Brain microvascular endothelial cell (primary cell): ENCODE measurements around the gene SERINC5.

ENCODE experiments used
- DNase-seq: peaks from one replicate; pipeline ENCODE4 v3.0.0-alpha.2; 2020
- H3K27ac ChIP-seq: fragments of 250-450 bp; sonication (Bioruptor Pico); 2 replicates; pipeline ENCODE4 v1.5.1; 2020; ENCODE audit warnings: mild to moderate bottlenecking, moderate library complexity
- H3K27me3 ChIP-seq: fragments of 250-450 bp; sonication (Bioruptor Pico); replicated peaks from 2 replicates; pipeline ENCODE4 v1.5.1; 2020; ENCODE audit warnings: mild to moderate bottlenecking
- H3K36me3 ChIP-seq: fragments of 250-450 bp; sonication (Bioruptor Pico); replicated peaks from 2 replicates; pipeline ENCODE4 v1.5.1; 2020; ENCODE audit warnings: mild to moderate bottlenecking
- H3K4me3 ChIP-seq: 2 replicates; pipeline ENCODE4 v1.5.1; 2011; ENCODE audit warnings: low read depth, mild to moderate bottlenecking, control low read depth, low read length, moderate library complexity
- CTCF ChIP-seq: IDR thresholded peaks from 2 replicates; pipeline ENCODE4 v1.5.1; 2011; ENCODE audit warnings: low read depth, mild to moderate bottlenecking, moderate library complexity, low read length, control low read depth, inconsistent platforms; ENCODE audit errors: missing control alignments
- in situ Hi-C: cut with HindIII; loops from 2 replicates; pipeline ENCODE4 v1.10.0; 2017; ENCODE audit warnings: low sequenced_read_pairs, low pct_ligation_motif_present

SERINC5 gene

GRCh38 chr5:80109646-80110478 lies 146.0 kb downstream of the SERINC5 start:
- H3K27me3 ChIP-seq, result no peaks in the 10 kb centered on the region
- no peak for TF ChIP-seq CTCF
- no peak for DNase-seq
- H3K36me3 ChIP-seq, result no peaks in the 10 kb centered on the region
- in situ Hi-C loops, result no loop called here
- no peak overlapping the region for H3K27ac ChIP-seq
- H3K4me3 ChIP-seq, result no peak overlapping the region

- DNase-seq, result no peak
- no peak for TF ChIP-seq CTCF
- no peaks in the 10 kb centered on the region for H3K27me3 ChIP-seq
- H3K4me3 ChIP-seq, result no peak overlapping the region
- H3K36me3 ChIP-seq, result no peaks in the 10 kb centered on the region
- in situ Hi-C loops, result no loop called here
- no peak overlapping the region for H3K27ac ChIP-seq
Measured at GRCh38 chr5:80106916-80107315, 148.9 kb downstream of the SERINC5 start.

- in situ Hi-C loops, result no loop called here
- no peak for DNase-seq
Measured at GRCh38 chr5:80105698-80106439, 150.0 kb downstream of the SERINC5 start.

GRCh38 chr5:80103371-80103770 lies 152.5 kb downstream of the SERINC5 start:
- Histone ChIP-seq H3K4me3 (no peak overlapping the region), H3K27ac (no peak overlapping the region), H3K36me3 (no peaks in the 10 kb centered on the region), H3K27me3 (no peaks in the 10 kb centered on the region)
- TF ChIP-seq CTCF, result no peak
- in situ Hi-C loops, result no loop called here
- no peak for DNase-seq

More at GRCh38 chr5:80105698-80106439, 150.0 kb downstream of the SERINC5 start:
- H3K4me3 ChIP-seq, result no peak overlapping the region
- H3K36me3 ChIP-seq, result no peaks in the 10 kb centered on the region
- H3K27ac ChIP-seq, result no peak overlapping the region
- TF ChIP-seq CTCF, result no peak
- no peaks in the 10 kb centered on the region for H3K27me3 ChIP-seq

GRCh38 chr5:80101993-80102392 lies 153.9 kb downstream of the SERINC5 start:
- H3K27ac ChIP-seq, result no peak overlapping the region
- H3K27me3 ChIP-seq, result no peaks in the 10 kb centered on the region
- in situ Hi-C loops, result no loop called here
- H3K4me3 ChIP-seq, result no peak overlapping the region
- H3K36me3 ChIP-seq, result no peaks in the 10 kb centered on the region
- DNase-seq, result no peak
- TF ChIP-seq CTCF, result no peak
